Right cardiac atrium (tissue), 5 donors: Measurements from ENCODE around the gene FKBP1B. TPM values are rescaled to one million over a fixed set of nuclear protein-coding genes. Genes with fewer than 3 reads are reported as not detected.

Experiments
- ATAC-seq, 2 donors: fragments of 200-7000 bp; cut with Tn5 transposase; one replicate each; pipeline versions ENCODE4 v1.8.0 to v1.9.1; 2020; ENCODE audit warnings: moderate library complexity in 2 of 2, mild to moderate bottlenecking in 1 of 2
- DNase-seq, 3 donors: peaks; one replicate each; pipeline ENCODE4 v3.0.0-alpha.2; 2020
- H3K27ac ChIP-seq: one replicate; pipeline ENCODE4 v1.5.1; 2013; ENCODE audit warnings: mild to moderate bottlenecking, low read length, control low read depth, moderate library complexity
- H3K27me3 ChIP-seq: one replicate; pipeline ENCODE4 v1.6.1; 2013; ENCODE audit not compliant: control insufficient read depth, insufficient read depth
- H3K4me1 ChIP-seq: one replicate; pipeline ENCODE4 v1.6.1; 2013; ENCODE audit warnings: low read length; ENCODE audit not compliant: control insufficient read depth, insufficient read depth
- H3K4me3 ChIP-seq: one replicate; pipeline ENCODE4 v1.5.1; 2013; ENCODE audit warnings: low read length, control low read depth
- H3K9me3 ChIP-seq: one replicate; pipeline ENCODE4 v1.6.1; 2013; ENCODE audit warnings: low read length; ENCODE audit not compliant: control insufficient read depth
- WGBS: extraction: QIAGEN DNeasy Blood & Tissue Kit; methylation state at CpG from one replicate; pipeline ENCODE4 v1.1.7; 2013; 5-methylcytosine and 5-hydroxymethylcytosine counted together
- intact Hi-C, 4 donors: fragments of 100-400 bp; cut with DNase I; formaldehyde crosslinking; loops; one replicate each; pipeline versions ENCODE4 v1.11.0 to v1.14.0; 2022 to 2023
- polyA plus RNA-seq: library from polyadenylated mRNA; stranded (reverse); fragments of 200-250 nt; gene quantifications from one replicate; pipeline ENCODE4 v1.2.3, GENCODE V29; 2013
- total RNA-seq, 4 donors: library from RNA; stranded (reverse); fragmentation: NEBNext Ultra II Directional; extraction: Animal tissue kit (Norgen Biotek cat#: 25700); gene quantifications; one replicate each; pipeline ENCODE4 v1.2.1, GENCODE V29; 2021
- donor health status: healthy with polysubstance abuse.
- donor health status: DM: no; HTN: yes; CAD: no.
- donor health status: DM: no; HTN: no; CAD: no.
- donor health status: DM: no; HTN: yes; CAD: no; lungs with severe emphysema.
- donor health status: DM: yes; HTN: yes; CAD: no.

FKBP1B gene
- total and polyA plus RNA-seq, 5 donors = 2.7 to 5.1 (median 4.3) TPM

- no peak for ATAC-seq
- Histone ChIP-seq H3K27ac (no peak overlapping the region), H3K4me3 (peak overlapping the region; percentile 87), H3K27me3 (no peaks in the 10 kb centered on the region), H3K9me3 (no peaks in the 10 kb centered on the region), H3K4me1 (peaks cover 2% of the 10 kb centered on the region)
- intact Hi-C loops = no loop called here
- DNase-seq = no peak
- 70% methylated on average over 5 of the region's 5 CpGs for WGBS
Observed at GRCh38 chr2:24075259-24075658, 25.7 kb downstream of the FKBP1B start.

DNA sequence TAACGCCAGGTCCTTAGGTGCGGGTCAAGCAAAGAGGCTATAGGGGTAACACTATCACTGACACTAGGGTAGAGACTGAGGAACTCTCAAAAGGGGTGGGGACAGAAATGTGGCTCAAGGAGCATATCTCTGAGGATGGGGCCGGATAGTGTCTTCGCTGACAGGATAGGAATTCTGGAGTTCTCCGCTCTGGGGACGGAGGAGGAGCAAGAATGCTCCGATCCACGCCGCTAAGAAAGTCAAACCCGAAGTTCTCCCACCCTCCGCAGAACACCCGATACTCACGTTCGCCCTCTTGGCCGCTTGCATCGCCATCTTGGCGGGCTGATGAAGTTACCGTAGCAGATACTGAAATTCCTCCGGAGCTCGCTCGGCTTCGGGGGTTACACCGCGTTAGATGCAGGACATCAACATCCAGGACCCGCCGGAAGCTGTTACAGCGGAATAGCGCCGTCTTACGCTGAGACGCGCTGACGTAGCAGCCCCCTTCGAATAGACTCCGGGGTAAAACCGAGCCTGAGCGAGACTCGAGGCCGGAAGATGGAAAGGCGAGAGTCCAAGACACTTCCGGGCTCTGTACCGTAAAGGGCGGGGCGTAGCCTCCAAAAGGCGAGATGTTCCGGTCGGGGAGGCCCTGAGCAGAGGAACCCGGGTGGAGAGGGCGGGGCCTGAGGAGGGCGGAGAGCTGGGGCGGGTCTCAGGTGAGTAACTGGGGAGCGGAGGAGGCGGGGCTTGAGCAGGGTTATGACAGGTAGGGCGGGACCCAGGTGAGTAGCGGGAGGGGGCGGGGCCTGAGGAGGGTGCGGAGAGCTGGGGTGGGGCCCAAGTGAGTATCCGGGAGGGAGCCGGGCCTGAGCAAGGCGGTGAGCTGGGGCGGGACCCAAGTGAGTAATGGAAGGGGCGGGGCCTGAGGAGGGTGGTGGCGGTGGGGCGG lies 26.6 kb downstream of the FKBP1B start, which contains the start of gene SF3B6:
SF3B6 (minus strand) TSS at position 412 of the 934 bp plus-strand sequence; CDS start at position 315, 97 bp downstream.
- WGBS = under 1% methylated on average over 64 of the region's 64 CpGs
- Histone ChIP-seq H3K4me3 (peak within 1 kb of the TSS; percentile 87), H3K4me1 (peaks cover 2% of the 10 kb centered on the region), H3K27ac (peak within 1 kb of the TSS; percentile 92), H3K27me3 (no peaks in the 10 kb centered on the region), H3K9me3 (no peaks in the 10 kb centered on the region)
- peak; percentile 98 to 99 (median 98) for DNase-seq
- intact Hi-C loops = no loop called here
- ATAC-seq = peak; percentile 97

DNA sequence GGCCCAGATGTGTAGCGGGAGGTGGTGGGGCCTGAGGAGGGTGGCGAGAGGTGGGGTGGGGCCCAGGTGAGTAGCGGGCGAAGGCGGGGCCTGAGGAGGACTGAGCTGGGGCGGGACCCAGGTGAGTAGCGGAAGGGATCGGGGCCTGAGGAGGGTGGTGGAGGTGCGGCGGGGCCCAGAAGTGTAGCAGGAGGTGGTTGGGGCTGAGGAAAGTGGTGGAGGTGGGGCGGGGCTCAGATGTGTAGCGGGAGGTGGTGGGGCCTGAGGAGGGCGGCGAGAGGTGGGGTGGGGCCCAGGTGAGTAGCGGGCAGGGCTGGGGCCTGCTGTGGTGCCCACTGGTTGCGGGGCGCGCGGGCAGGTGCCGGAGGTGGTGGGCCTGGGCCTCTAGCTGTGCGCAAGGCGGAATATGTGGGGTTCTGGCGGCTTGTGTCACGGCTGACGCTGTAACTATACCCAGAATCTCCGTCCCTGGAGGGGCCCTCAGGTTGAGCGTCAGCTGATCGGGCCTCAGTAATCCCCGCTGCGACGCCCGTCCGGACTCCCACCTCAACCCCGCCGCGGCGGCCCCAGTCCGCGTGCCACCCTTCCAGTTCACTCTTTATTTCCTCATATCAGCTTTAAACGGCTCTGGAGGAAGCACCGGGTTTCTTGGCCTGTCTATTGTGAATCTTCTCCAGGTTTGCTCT lies 27.5 kb downstream of the FKBP1B start:
- WGBS = 2% methylated on average over 41 of the region's 41 CpGs
- DNase-seq (peak in 1 of 3 donors; percentile 69), ATAC-seq (peak in 1 of 2 donors; percentile 7)
- intact Hi-C loops = no loop called here
- peaks cover 2% of the 10 kb centered on the region for H3K4me1 ChIP-seq
- H3K9me3 ChIP-seq = no peaks in the 10 kb centered on the region
- no peaks in the 10 kb centered on the region for H3K27me3 ChIP-seq
- peak overlapping the region; percentile 89 for H3K27ac ChIP-seq
- H3K4me3 ChIP-seq = peak overlapping the region; percentile 87

GRCh38 chr2:24077535-24077877 lies 28.0 kb downstream of the FKBP1B start:
- no peak for ATAC-seq
- H3K27ac ChIP-seq = peak overlapping the region; percentile 89
- WGBS = 10% methylated on average over 9 of the region's 9 CpGs
- no peak for DNase-seq
- H3K4me3 ChIP-seq = peak overlapping the region; percentile 87
- H3K4me1 ChIP-seq = peaks cover 2% of the 10 kb centered on the region
- no peaks in the 10 kb centered on the region for H3K27me3 ChIP-seq
- no peaks in the 10 kb centered on the region for H3K9me3 ChIP-seq
- intact Hi-C loops = no loop called here

GRCh38 chr2:24077879-24078278 lies 28.3 kb downstream of the FKBP1B start:
- DNase-seq (no peak), ATAC-seq (no peak)
- Histone ChIP-seq H3K4me3 (peak overlapping the region; percentile 87), H3K27ac (no peak overlapping the region), H3K27me3 (no peaks in the 10 kb centered on the region), H3K4me1 (peaks cover 2% of the 10 kb centered on the region), H3K9me3 (no peaks in the 10 kb centered on the region)
- 61% methylated on average over 2 of the region's 2 CpGs for WGBS
- intact Hi-C loops = no loop called here

- WGBS = 72% methylated on average over 2 of the region's 2 CpGs
- Histone ChIP-seq H3K4me3 (no peak overlapping the region), H3K27me3 (no peaks in the 10 kb centered on the region), H3K27ac (no peak overlapping the region), H3K4me1 (no peaks in the 10 kb centered on the region), H3K9me3 (no peaks in the 10 kb centered on the region)
- intact Hi-C loops = loop anchor here in 2 of 4 donors (10.0 kb wide), 1 partner anchor 156 kb away; the partner anchor contains the start of gene ATAD2B (in 2 of the 2)
- ATAC-seq = no peak
- DNase-seq = no peak
Observed at GRCh38 chr2:24080701-24081100, 31.2 kb downstream of the FKBP1B start.

DNA sequence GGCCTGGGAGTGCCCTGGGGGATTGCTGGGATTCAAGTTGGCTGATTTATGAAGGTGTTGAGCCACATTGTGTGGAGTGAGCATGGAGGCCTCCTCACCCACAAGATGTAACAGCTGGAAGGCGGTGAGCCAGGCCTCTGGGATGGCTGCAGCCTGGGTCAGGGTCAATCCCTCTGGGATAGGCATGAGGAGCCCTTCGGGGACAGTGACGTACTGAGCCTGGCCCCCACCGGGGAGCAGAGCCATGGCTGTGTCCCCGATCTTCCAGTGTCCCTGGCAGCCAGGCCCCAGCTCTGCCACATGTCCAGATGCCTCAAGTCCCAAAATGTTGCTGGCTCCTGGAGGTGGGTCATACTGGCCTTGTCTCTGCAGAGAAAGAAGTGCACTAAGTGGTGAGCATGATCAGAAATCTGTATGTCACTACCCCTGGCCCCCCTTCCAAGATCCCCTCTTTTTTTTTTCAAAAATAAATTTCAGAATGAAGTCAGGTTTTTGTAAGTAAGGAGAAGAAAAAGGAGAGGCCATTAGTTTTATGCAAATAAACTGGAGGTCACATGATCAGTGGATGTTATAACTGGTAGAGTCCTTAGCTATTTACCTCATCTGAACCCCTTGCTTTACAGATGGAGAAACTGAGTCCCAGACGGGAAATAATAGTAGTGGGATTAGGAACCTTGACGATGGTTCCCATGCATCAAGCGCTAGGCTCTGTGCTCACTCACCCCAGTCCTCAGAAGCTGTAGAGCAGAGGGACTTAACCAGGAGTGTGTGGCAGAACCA lies 33.4 kb downstream of the FKBP1B start:
- ATAC-seq (no peak), DNase-seq (peak in 2 of 3 donors; percentile 26 to 56)
- Histone ChIP-seq H3K27me3 (no peaks in the 10 kb centered on the region), H3K27ac (peak overlapping the region; percentile 99), H3K4me1 (no peaks in the 10 kb centered on the region), H3K9me3 (no peaks in the 10 kb centered on the region), H3K4me3 (peak overlapping the region; percentile 64)
- 86% methylated on average over 8 of the region's 8 CpGs for WGBS
- intact Hi-C loops = loop anchor here in 2 of 4 donors (10.0 kb wide), 1 partner anchor 158 kb away; the partner anchor contains the start of gene ATAD2B (in 2 of the 2)

GRCh38 chr2:24083567-24084385 lies 34.2 kb downstream of the FKBP1B start:
- 7% methylated on average over 30 of the region's 30 CpGs for WGBS
- ATAC-seq = peak; percentile 72 to 77
- Histone ChIP-seq H3K9me3 (no peaks in the 10 kb centered on the region), H3K4me1 (no peaks in the 10 kb centered on the region), H3K27ac (peak overlapping the region; percentile 99), H3K4me3 (peak overlapping the region; percentile 64), H3K27me3 (no peaks in the 10 kb centered on the region)
- DNase-seq = peak in 2 of 3 donors; percentile 86 to 88
- intact Hi-C loops = loop anchor here in 2 of 4 donors (10.0 kb wide), 1 partner anchor 159 kb away; the partner anchor contains the start of gene ATAD2B (in 2 of the 2)

DNA sequence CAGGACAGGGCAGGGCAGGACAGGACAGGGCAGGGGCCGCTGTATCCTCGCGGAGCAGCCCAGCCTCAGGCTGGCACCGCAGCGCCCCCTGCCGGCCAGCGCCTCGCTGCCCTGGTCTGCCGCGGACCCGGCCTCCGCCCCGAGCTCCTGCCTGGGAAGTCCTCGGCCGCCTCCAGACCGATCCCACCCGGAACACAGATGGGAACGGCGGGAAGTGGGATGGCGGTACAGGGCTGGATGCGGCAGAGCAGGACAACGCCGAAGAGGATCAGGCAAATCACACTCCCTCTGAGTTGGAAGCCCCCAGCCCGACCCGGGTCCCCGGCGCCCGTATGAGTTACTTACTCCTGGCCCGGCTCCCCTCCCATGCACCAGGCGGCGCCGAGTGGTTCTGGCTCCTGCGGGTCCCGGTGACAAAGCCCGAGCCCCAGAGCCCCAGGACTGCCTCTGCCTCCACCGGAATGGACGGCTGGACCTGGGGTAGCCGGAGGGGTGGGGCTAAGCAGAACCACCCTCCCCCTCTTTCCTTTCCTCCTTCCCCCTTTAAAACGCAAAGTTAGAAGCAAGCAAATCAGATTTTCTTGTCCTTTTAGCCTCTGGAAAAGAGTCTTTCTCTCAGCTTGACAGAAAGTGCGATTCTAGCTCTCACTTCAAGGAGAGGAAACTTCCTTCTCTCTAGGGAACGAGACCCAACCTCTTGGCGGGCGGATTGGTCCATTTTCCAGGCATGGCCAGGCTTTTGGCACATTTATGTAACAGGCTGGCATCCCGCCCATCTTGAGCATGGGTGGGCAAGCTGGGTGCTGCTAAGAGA lies 35.1 kb downstream of the FKBP1B start, which contains the start of gene TP53I3:
TP53I3 (minus strand) TSS at position 449 of the 814 bp plus-strand sequence. CDS start 508 bp downstream, outside the sequence.
- H3K27ac ChIP-seq = peak within 1 kb of the TSS; percentile 99
- no peaks in the 10 kb centered on the region for H3K9me3 ChIP-seq
- under 1% methylated on average over 44 of the region's 44 CpGs for WGBS
- H3K4me3 ChIP-seq = peak within 1 kb of the TSS; percentile 64
- intact Hi-C loops = loop anchor here in 2 of 4 donors (10.0 kb wide), 1 partner anchor 160 kb away; the partner anchor contains the start of gene ATAD2B (in 2 of the 2)
- ATAC-seq = peak; percentile 97
- H3K4me1 ChIP-seq = no peaks in the 10 kb centered on the region
- peak; percentile 89 to 96 (median 96) for DNase-seq
- H3K27me3 ChIP-seq = no peaks in the 10 kb centered on the region
